Neuronal stem cell (in vitro differentiated cells): Measurements from ENCODE around the gene NMNAT3.

Source experiments
- DNase-seq: peaks from one replicate; pipeline ENCODE4 v3.0.0-alpha.2; 2013; ENCODE audit warnings: low spot score
- H2AFZ ChIP-seq: one replicate; pipeline ENCODE4 v1.6.1; 2013; ENCODE audit warnings: mild to moderate bottlenecking, low read length, inconsistent platforms
- H2AK5ac ChIP-seq: 2 replicates; pipeline ENCODE4 v1.6.1; 2013; ENCODE audit warnings: low read depth, mild to moderate bottlenecking, inconsistent platforms, low read length, moderate library complexity, mixed read lengths
- H2BK120ac ChIP-seq: 2 replicates; pipeline ENCODE4 v1.6.1; 2013; ENCODE audit warnings: low read depth, mild to moderate bottlenecking, inconsistent platforms, low read length, moderate library complexity, mixed read lengths
- H2BK12ac ChIP-seq: one replicate; pipeline ENCODE4 v1.6.1; 2013; ENCODE audit warnings: low read length, inconsistent platforms
- H2BK15ac ChIP-seq: 2 replicates; pipeline ENCODE4 v1.6.1; 2013; ENCODE audit warnings: mild to moderate bottlenecking, low read length, inconsistent platforms, mixed read lengths
- H2BK5ac ChIP-seq: one replicate; pipeline ENCODE4 v1.6.1; 2013; ENCODE audit warnings: inconsistent platforms, mild to moderate bottlenecking, low read length, moderate library complexity
- H3K14ac ChIP-seq: one replicate; pipeline ENCODE4 v1.6.1; 2013; ENCODE audit warnings: low read length, inconsistent platforms
- H3K18ac ChIP-seq: 2 replicates; pipeline ENCODE4 v1.6.1; 2013; ENCODE audit warnings: low read length, inconsistent platforms
- H3K23ac ChIP-seq: 2 replicates; pipeline ENCODE4 v1.6.1; 2013; ENCODE audit warnings: low read depth, mild to moderate bottlenecking, mixed read lengths, low read length, inconsistent platforms; ENCODE audit not compliant: poor library complexity
- H3K27ac ChIP-seq: replicated peaks from 3 replicates; pipeline ENCODE4 v1.5.1; 2013; ENCODE audit warnings: low read length, inconsistent platforms
- H3K27me3 ChIP-seq, 3 experiments: 2 replicates each; pipeline ENCODE4 v1.6.1; 2013; ENCODE audit warnings: low read length in 3 of 3, mild to moderate bottlenecking in 2 of 3, inconsistent platforms in 1 of 3, low read depth in 1 of 3, mixed read lengths in 1 of 3, moderate library complexity in 1 of 3; ENCODE audit not compliant: control insufficient read depth in 3 of 3, insufficient read depth in 3 of 3
- H3K36me3 ChIP-seq, 2 donors: replicated peaks in 1 of 2; 2 replicates each; pipeline ENCODE4 v1.6.1; 2013; ENCODE audit warnings: low read length in 2 of 2; ENCODE audit not compliant: control insufficient read depth in 2 of 2, insufficient read depth in 2 of 2
- H3K4ac ChIP-seq: 2 replicates; pipeline ENCODE4 v1.6.1; 2013; ENCODE audit warnings: inconsistent platforms, mild to moderate bottlenecking, low read length, moderate library complexity
- H3K4me1 ChIP-seq, 2 donors: 1 replicate in 1 of 2; 2 replicates in 1 of 2; pipeline ENCODE4 v1.6.1; 2013; ENCODE audit warnings: low read length in 2 of 2, low read depth in 1 of 2; ENCODE audit not compliant: control insufficient read depth in 2 of 2, insufficient read depth in 1 of 2
- H3K4me2 ChIP-seq: one replicate; pipeline ENCODE4 v1.6.1; 2013; ENCODE audit warnings: mild to moderate bottlenecking, low read length, inconsistent platforms; ENCODE audit not compliant: insufficient read depth, poor library complexity, severe bottlenecking
- H3K4me3 ChIP-seq, 2 donors: 2 replicates each; pipeline ENCODE4 v1.5.1; 2013; ENCODE audit warnings: low read length in 2 of 2, mild to moderate bottlenecking in 2 of 2, inconsistent platforms in 1 of 2, moderate library complexity in 1 of 2
- H3K79me1 ChIP-seq: one replicate; pipeline ENCODE4 v1.6.1; 2013; ENCODE audit warnings: low read depth, mild to moderate bottlenecking, inconsistent platforms, low read length, moderate library complexity
- H3K9ac ChIP-seq: one replicate; pipeline ENCODE4 v1.6.1; 2013; ENCODE audit warnings: mild to moderate bottlenecking, low read depth, low read length, inconsistent platforms; ENCODE audit not compliant: poor library complexity
- H3K9me3 ChIP-seq, 2 donors: replicated peaks in 1 of 2; 2 replicates each; pipeline versions ENCODE3 to v1.6.1; 2013; ENCODE audit warnings: low read length in 2 of 2, mild to moderate bottlenecking in 2 of 2, inconsistent platforms in 1 of 2, low read depth in 1 of 2, mixed read lengths in 1 of 2, moderate library complexity in 1 of 2; ENCODE audit not compliant: control insufficient read depth in 2 of 2, insufficient read depth in 1 of 2
- H4K8ac ChIP-seq: one replicate; pipeline ENCODE4 v1.6.1; 2013; ENCODE audit warnings: low read depth, mild to moderate bottlenecking, inconsistent platforms, low read length, moderate library complexity
- H4K91ac ChIP-seq: one replicate; pipeline ENCODE4 v1.6.1; 2013; ENCODE audit warnings: low read length, low read depth, mild to moderate bottlenecking, inconsistent platforms; ENCODE audit not compliant: poor library complexity
- WGBS, 2 donors: extraction: QIAGEN DNeasy Blood & Tissue Kit; methylation state at CpG; one replicate each; pipeline ENCODE4 v1.1.7; 2013; ENCODE audit warnings: missing lambda C conversion rate in 2 of 2, mixed read lengths in 1 of 2; ENCODE audit not compliant: insufficient read length in 2 of 2, insufficient replicate concordance in 1 of 2; ENCODE audit errors: extremely low coverage in 2 of 2; 5-methylcytosine and 5-hydroxymethylcytosine counted together

Gene NMNAT3

GRCh38 chr3:139676108-139676507 is 1.7 kb downstream of the NMNAT3 start:
- no peak overlapping the region for H2AFZ ChIP-seq
- H3K27me3 ChIP-seq: peaks cover 6 to 51% (median 19%) of the 10 kb centered on the region in 3 experiments
- H3K36me3 ChIP-seq: no peaks in the 10 kb centered on the region
- H3K18ac ChIP-seq: no peak overlapping the region
- H2AK5ac ChIP-seq: no peak overlapping the region
- no peak overlapping the region for H2BK15ac ChIP-seq
- H3K79me1 ChIP-seq: no peaks in the 10 kb centered on the region
- H3K27ac ChIP-seq: no peak overlapping the region
- no peak overlapping the region for H3K4me3 ChIP-seq
- no peak overlapping the region for H2BK120ac ChIP-seq
- no peak overlapping the region for H3K9ac ChIP-seq
- no peak overlapping the region for H4K8ac ChIP-seq
- no peak overlapping the region for H3K4me2 ChIP-seq
- H3K9me3 ChIP-seq: no peaks in the 10 kb centered on the region
- H2BK5ac ChIP-seq: no peak overlapping the region
- H3K23ac ChIP-seq: no peak overlapping the region
- peaks cover 2 to 6% of the 10 kb centered on the region in 2 donors for H3K4me1 ChIP-seq
- H3K14ac ChIP-seq: no peak overlapping the region
- H3K4ac ChIP-seq: no peak overlapping the region
- no peak overlapping the region for H2BK12ac ChIP-seq
- H4K91ac ChIP-seq: no peak overlapping the region
- WGBS, 2 donors: no CpG with 5 or more reads among the region's 1 CpG
- no peak for DNase-seq

GRCh38 chr3:139675327-139675726 is 2.4 kb downstream of the NMNAT3 start:
- H3K23ac ChIP-seq: no peak overlapping the region
- H3K4me3 ChIP-seq: no peak overlapping the region
- no peak overlapping the region for H3K4ac ChIP-seq
- no peak overlapping the region for H3K14ac ChIP-seq
- H2AK5ac ChIP-seq: no peak overlapping the region
- H3K27me3 ChIP-seq: peaks cover 6 to 51% (median 19%) of the 10 kb centered on the region in 3 experiments
- no peak overlapping the region for H3K27ac ChIP-seq
- H3K36me3 ChIP-seq: no peaks in the 10 kb centered on the region
- no peak overlapping the region for H2BK15ac ChIP-seq
- H3K4me2 ChIP-seq: no peak overlapping the region
- H3K9ac ChIP-seq: no peak overlapping the region
- H2AFZ ChIP-seq: no peak overlapping the region
- no CpG with 5 or more reads among the region's 2 CpGs for WGBS, 2 donors
- H3K9me3 ChIP-seq: no peaks in the 10 kb centered on the region
- H3K18ac ChIP-seq: no peak overlapping the region
- H2BK120ac ChIP-seq: no peak overlapping the region
- H2BK5ac ChIP-seq: no peak overlapping the region
- H4K8ac ChIP-seq: no peak overlapping the region
- H3K4me1 ChIP-seq: peaks cover 2 to 6% of the 10 kb centered on the region in 2 donors
- H4K91ac ChIP-seq: no peak overlapping the region
- no peaks in the 10 kb centered on the region for H3K79me1 ChIP-seq
- no peak overlapping the region for H2BK12ac ChIP-seq
- DNase-seq: no peak

GRCh38 chr3:139674571-139675260 is 3.1 kb downstream of the NMNAT3 start:
- Histone ChIP-seq H2BK12ac (no peak overlapping the region), H3K14ac (no peak overlapping the region), H3K4me3 (no peak overlapping the region), H3K4me1 (peaks cover 2 to 6% of the 10 kb centered on the region in 2 donors), H4K91ac (no peak overlapping the region), H2AFZ (no peak overlapping the region), H4K8ac (no peak overlapping the region), H3K4ac (no peak overlapping the region), H3K9ac (no peak overlapping the region), H3K4me2 (no peak overlapping the region), H3K79me1 (no peaks in the 10 kb centered on the region), H3K18ac (no peak overlapping the region), H3K36me3 (no peaks in the 10 kb centered on the region), H2BK15ac (no peak overlapping the region), H2AK5ac (no peak overlapping the region), H2BK5ac (no peak overlapping the region), H3K27me3 (peaks cover 6 to 48% (median 19%) of the 10 kb centered on the region in 3 experiments), H2BK120ac (no peak overlapping the region), H3K23ac (no peak overlapping the region), H3K9me3 (no peaks in the 10 kb centered on the region), H3K27ac (no peak overlapping the region)
- no peak for DNase-seq
- WGBS, 2 donors: 100% methylated on average over 1 of the region's 6 CpGs; no CpG with 5 or more reads in 1 of the 2 donors

- no peak overlapping the region for H3K14ac ChIP-seq
- no peak overlapping the region for H2BK12ac ChIP-seq
- H3K79me1 ChIP-seq: no peaks in the 10 kb centered on the region
- no peak overlapping the region for H3K27ac ChIP-seq
- no peak overlapping the region for H3K4me2 ChIP-seq
- no peak overlapping the region for H3K4me3 ChIP-seq
- H4K91ac ChIP-seq: no peak overlapping the region
- peaks cover 6 to 37% (median 19%) of the 10 kb centered on the region in 3 experiments for H3K27me3 ChIP-seq
- no peak overlapping the region for H3K23ac ChIP-seq
- H4K8ac ChIP-seq: no peak overlapping the region
- WGBS, 2 donors: no CpG with 5 or more reads among the region's 4 CpGs
- H3K9me3 ChIP-seq: no peaks in the 10 kb centered on the region
- no peak overlapping the region for H2BK15ac ChIP-seq
- H3K18ac ChIP-seq: no peak overlapping the region
- H3K36me3 ChIP-seq: no peaks in the 10 kb centered on the region
- H2AK5ac ChIP-seq: no peak overlapping the region
- no peak overlapping the region for H2BK5ac ChIP-seq
- DNase-seq: no peak
- no peak overlapping the region for H3K9ac ChIP-seq
- H2BK120ac ChIP-seq: no peak overlapping the region
- no peak overlapping the region for H2AFZ ChIP-seq
- H3K4ac ChIP-seq: no peak overlapping the region
- peaks cover 2 to 6% of the 10 kb centered on the region in 2 donors for H3K4me1 ChIP-seq
Measured at GRCh38 chr3:139672884-139673283, 4.9 kb downstream of the NMNAT3 start.
